Mesendoderm (in vitro differentiated cells): ENCODE results near the gene ZBTB24.

ENCODE experiments used
- DNase-seq: peaks from one replicate; pipeline ENCODE4 v3.0.0; 2013
- H2AK5ac ChIP-seq: 2 replicates; pipeline ENCODE4 v1.6.1; 2013; ENCODE audit warnings: low read length, inconsistent platforms
- H2BK120ac ChIP-seq: 2 replicates; pipeline ENCODE4 v1.6.1; 2013; ENCODE audit warnings: low read depth, mild to moderate bottlenecking, low read length, moderate library complexity, mixed read lengths
- H2BK15ac ChIP-seq: replicated peaks from 2 replicates; pipeline ENCODE4 v1.6.1; 2013; ENCODE audit warnings: low read depth, mild to moderate bottlenecking, moderate library complexity
- H2BK5ac ChIP-seq: 2 replicates; pipeline ENCODE4 v1.6.1; 2013; ENCODE audit warnings: low read length, inconsistent platforms
- H3K18ac ChIP-seq: 2 replicates; pipeline ENCODE4 v1.6.1; 2013; ENCODE audit warnings: mild to moderate bottlenecking, low read length, mixed read lengths
- H3K23ac ChIP-seq: one replicate; pipeline ENCODE4 v1.6.1; 2013; ENCODE audit warnings: low read length
- H3K27ac ChIP-seq: 2 replicates; pipeline ENCODE4 v1.5.1; 2013; ENCODE audit warnings: low read depth, mild to moderate bottlenecking, inconsistent platforms, low read length, moderate library complexity
- H3K27me3 ChIP-seq: 2 replicates; pipeline ENCODE4 v1.6.1; 2013; ENCODE audit warnings: low read length, control low read depth, mild to moderate bottlenecking, inconsistent platforms; ENCODE audit not compliant: insufficient read depth, poor library complexity
- H3K36me3 ChIP-seq: 2 replicates; pipeline ENCODE4 v1.6.1; 2013; ENCODE audit warnings: low read length, inconsistent platforms; ENCODE audit not compliant: control insufficient read depth, insufficient read depth
- H3K4ac ChIP-seq: one replicate; pipeline ENCODE4 v1.6.1; 2013; ENCODE audit warnings: low read depth, mild to moderate bottlenecking, low read length, moderate library complexity
- H3K4me1 ChIP-seq: 2 replicates; pipeline ENCODE4 v1.6.1; 2013; ENCODE audit warnings: low read depth, low read length, inconsistent platforms; ENCODE audit not compliant: control insufficient read depth
- H3K4me2 ChIP-seq: 2 replicates; pipeline ENCODE4 v1.6.1; 2013; ENCODE audit warnings: low read length
- H3K4me3 ChIP-seq: 2 replicates; pipeline ENCODE4 v1.5.1; 2013; ENCODE audit warnings: mild to moderate bottlenecking, low read length
- H3K56ac ChIP-seq: one replicate; pipeline ENCODE4 v1.6.1; 2013; ENCODE audit warnings: low read length
- H3K79me1 ChIP-seq: 2 replicates; pipeline ENCODE4 v1.6.1; 2013; ENCODE audit warnings: low read length, inconsistent platforms
- H3K79me2 ChIP-seq: 2 replicates; pipeline ENCODE4 v1.6.1; 2013; ENCODE audit warnings: mild to moderate bottlenecking, low read length; ENCODE audit not compliant: control insufficient read depth, insufficient read depth
- H3K9ac ChIP-seq: 2 replicates; pipeline ENCODE4 v1.6.1; 2013; ENCODE audit warnings: low read length, inconsistent platforms
- H4K5ac ChIP-seq: one replicate; pipeline ENCODE4 v1.6.1; 2013; ENCODE audit warnings: low read length
- H4K8ac ChIP-seq: one replicate; pipeline ENCODE4 v1.6.1; 2013; ENCODE audit warnings: low read depth, mild to moderate bottlenecking, control low read depth, low read length, moderate library complexity
- WGBS: extraction: QIAGEN DNeasy Blood & Tissue Kit; methylation state at CpG from one replicate; pipeline ENCODE4 v1.1.7; 2013; ENCODE audit warnings: low lambda C conversion rate, missing lambda C conversion rate; ENCODE audit not compliant: insufficient coverage; ENCODE audit errors: extremely low coverage; 5-methylcytosine and 5-hydroxymethylcytosine counted together

ZBTB24 gene

DNA sequence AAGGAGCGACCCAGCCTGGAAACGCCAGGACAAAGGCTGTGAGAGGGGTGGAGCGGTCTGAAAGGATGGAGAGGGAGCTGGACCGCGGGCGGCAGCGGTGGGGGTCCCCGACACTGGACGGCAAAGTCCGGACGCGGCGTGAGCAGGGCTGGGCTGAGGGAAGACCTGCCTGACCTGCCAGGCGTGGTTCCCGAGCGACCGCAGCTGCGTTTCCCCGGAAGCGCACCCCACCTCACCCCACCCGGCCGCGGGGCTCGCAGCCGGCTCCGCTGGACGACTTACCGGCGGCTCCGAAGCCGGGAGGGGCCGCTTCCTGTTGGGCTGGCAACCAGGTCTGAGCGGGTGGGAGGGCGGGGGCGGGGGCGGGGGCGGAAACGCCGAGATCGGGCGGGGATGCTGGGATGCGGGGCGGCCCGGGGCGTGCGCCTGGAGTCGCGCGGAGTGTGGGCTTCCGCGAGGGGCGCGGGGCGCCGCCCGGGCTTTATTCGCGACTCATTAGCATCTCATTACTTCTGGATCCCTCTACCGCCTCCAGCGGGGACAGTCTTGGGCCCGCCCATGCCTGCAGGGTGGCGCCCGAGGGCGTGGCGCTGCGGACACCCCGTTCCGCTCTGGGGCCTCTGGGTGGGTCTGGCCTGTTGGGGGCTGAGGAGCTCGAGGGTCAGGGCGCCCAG, 27.4 kb downstream of the ZBTB24 start, which contains the start of gene MICAL1:
Gene MICAL1 (minus strand): TSS at position 336 of the 674 bp plus-strand sequence. CDS start 1,576 bp downstream, outside the sequence.
- peak within 1 kb of the TSS; percentile 49 for H3K4ac ChIP-seq
- no peaks in the 10 kb centered on the region for H3K79me1 ChIP-seq
- no peak within 1 kb of the TSS for H4K8ac ChIP-seq
- no peak within 1 kb of the TSS for H2AK5ac ChIP-seq
- H3K56ac ChIP-seq, result peak within 1 kb of the TSS; percentile 95
- peak; percentile 71 for DNase-seq
- no peak within 1 kb of the TSS for H2BK120ac ChIP-seq
- H3K4me2 ChIP-seq, result peak within 1 kb of the TSS; percentile 74
- H3K9ac ChIP-seq, result peak within 1 kb of the TSS; percentile 84
- peaks cover 2% of the 10 kb centered on the region for H3K4me1 ChIP-seq
- H3K36me3 ChIP-seq, result peaks cover 4% of the 10 kb centered on the region
- H2BK5ac ChIP-seq, result peak within 1 kb of the TSS; percentile 56
- peak within 1 kb of the TSS; percentile 29 for H3K27ac ChIP-seq
- no peak within 1 kb of the TSS for H2BK15ac ChIP-seq
- no peaks in the 10 kb centered on the region for H3K27me3 ChIP-seq
- no peak within 1 kb of the TSS for H4K5ac ChIP-seq
- peak within 1 kb of the TSS; percentile 97 for H3K23ac ChIP-seq
- H3K79me2 ChIP-seq, result no peaks in the 10 kb centered on the region
- WGBS, result no CpG with 5 or more reads among the region's 70 CpGs
- H3K18ac ChIP-seq, result peak within 1 kb of the TSS; percentile 18
- peak within 1 kb of the TSS; percentile 80 for H3K4me3 ChIP-seq

- no peak for DNase-seq
- peak overlapping the region; percentile 13 for H3K27ac ChIP-seq
These were observed 28.3 kb downstream of the ZBTB24 start for GRCh38 chr6:109454496-109455436.

GRCh38 chr6:109453594-109454495, 29.2 kb downstream of the ZBTB24 start:
- Histone ChIP-seq H3K4me2 (peak overlapping the region; percentile 43), H3K4me3 (no peak overlapping the region), H3K56ac (peak overlapping the region; percentile 95), H2BK5ac (no peak overlapping the region), H3K4ac (no peak overlapping the region), H3K79me1 (no peaks in the 10 kb centered on the region), H2AK5ac (no peak overlapping the region), H3K9ac (peak overlapping the region; percentile 71), H3K27ac (no peak overlapping the region), H2BK120ac (no peak overlapping the region), H3K23ac (no peak overlapping the region), H3K4me1 (peaks cover 2% of the 10 kb centered on the region), H4K8ac (no peak overlapping the region), H3K18ac (no peak overlapping the region), H2BK15ac (no peak overlapping the region), H3K27me3 (no peaks in the 10 kb centered on the region), H4K5ac (no peak overlapping the region), H3K36me3 (peaks cover 4% of the 10 kb centered on the region), H3K79me2 (no peaks in the 10 kb centered on the region)
- no CpG with 5 or more reads among the region's 27 CpGs for WGBS
- DNase-seq, result no peak

More at GRCh38 chr6:109454496-109455436, 28.3 kb downstream of the ZBTB24 start:
- Histone ChIP-seq H4K5ac (no peak overlapping the region), H3K4ac (peak overlapping the region; percentile 49), H3K79me1 (no peaks in the 10 kb centered on the region), H3K4me3 (peak overlapping the region; percentile 80), H3K4me2 (peak overlapping the region; percentile 45), H3K4me1 (peaks cover 2% of the 10 kb centered on the region), H3K36me3 (peaks cover 4% of the 10 kb centered on the region), H3K9ac (peak overlapping the region; percentile 84), H3K23ac (peak overlapping the region; percentile 97), H2BK5ac (no peak overlapping the region), H2AK5ac (no peak overlapping the region), H3K18ac (peak overlapping the region; percentile 18), H3K56ac (peak overlapping the region; percentile 95), H4K8ac (no peak overlapping the region), H2BK120ac (no peak overlapping the region), H3K27me3 (no peaks in the 10 kb centered on the region), H3K79me2 (no peaks in the 10 kb centered on the region), H2BK15ac (no peak overlapping the region)
- no CpG with 5 or more reads among the region's 48 CpGs for WGBS

GRCh38 chr6:109453156-109453555, 29.9 kb downstream of the ZBTB24 start:
- no peak overlapping the region for H2BK15ac ChIP-seq
- H2BK120ac ChIP-seq, result no peak overlapping the region
- H2BK5ac ChIP-seq, result no peak overlapping the region
- H3K56ac ChIP-seq, result no peak overlapping the region
- H3K27ac ChIP-seq, result no peak overlapping the region
- no peaks in the 10 kb centered on the region for H3K79me2 ChIP-seq
- no peaks in the 10 kb centered on the region for H3K27me3 ChIP-seq
- DNase-seq, result no peak
- H3K18ac ChIP-seq, result no peak overlapping the region
- H2AK5ac ChIP-seq, result no peak overlapping the region
- H3K23ac ChIP-seq, result no peak overlapping the region
- H3K9ac ChIP-seq, result no peak overlapping the region
- no peaks in the 10 kb centered on the region for H3K79me1 ChIP-seq
- H3K4ac ChIP-seq, result no peak overlapping the region
- no CpG with 5 or more reads among the region's 2 CpGs for WGBS
- peaks cover 2% of the 10 kb centered on the region for H3K4me1 ChIP-seq
- peaks cover 4% of the 10 kb centered on the region for H3K36me3 ChIP-seq
- no peak overlapping the region for H4K8ac ChIP-seq
- H4K5ac ChIP-seq, result no peak overlapping the region
- H3K4me2 ChIP-seq, result no peak overlapping the region
- H3K4me3 ChIP-seq, result no peak overlapping the region

GRCh38 chr6:109452181-109452580, 30.8 kb downstream of the ZBTB24 start:
- no peak overlapping the region for H4K5ac ChIP-seq
- WGBS, result no CpG with 5 or more reads among the region's 9 CpGs
- no peaks in the 10 kb centered on the region for H3K79me2 ChIP-seq
- peaks cover 2% of the 10 kb centered on the region for H3K4me1 ChIP-seq
- no peaks in the 10 kb centered on the region for H3K79me1 ChIP-seq
- no peak for DNase-seq
- H2BK15ac ChIP-seq, result no peak overlapping the region
- H3K56ac ChIP-seq, result no peak overlapping the region
- no peaks in the 10 kb centered on the region for H3K27me3 ChIP-seq
- H3K18ac ChIP-seq, result no peak overlapping the region
- no peak overlapping the region for H3K27ac ChIP-seq
- H2BK120ac ChIP-seq, result no peak overlapping the region
- H3K9ac ChIP-seq, result no peak overlapping the region
- H3K4me2 ChIP-seq, result no peak overlapping the region
- no peak overlapping the region for H3K4ac ChIP-seq
- no peak overlapping the region for H2AK5ac ChIP-seq
- H3K4me3 ChIP-seq, result no peak overlapping the region
- peaks cover 4% of the 10 kb centered on the region for H3K36me3 ChIP-seq
- no peak overlapping the region for H2BK5ac ChIP-seq
- no peak overlapping the region for H4K8ac ChIP-seq
- H3K23ac ChIP-seq, result no peak overlapping the region
